A549 treated with Hydrocortisone at 1 μM for 4 hours (cell line): ENCODE results near the gene TTC5. TPM values are rescaled to one million over a fixed set of nuclear protein-coding genes. Genes with fewer than 3 reads are reported as not detected.

Experiments
- total RNA-seq: library from RNA; stranded (reverse); fragments of 200-300 nt; extraction: Qiagen RNA extraction; gene quantifications from 5 replicates; pipeline ENCODE4 v1.2.3, GENCODE V29; 2022

TTC5 gene, protein sequence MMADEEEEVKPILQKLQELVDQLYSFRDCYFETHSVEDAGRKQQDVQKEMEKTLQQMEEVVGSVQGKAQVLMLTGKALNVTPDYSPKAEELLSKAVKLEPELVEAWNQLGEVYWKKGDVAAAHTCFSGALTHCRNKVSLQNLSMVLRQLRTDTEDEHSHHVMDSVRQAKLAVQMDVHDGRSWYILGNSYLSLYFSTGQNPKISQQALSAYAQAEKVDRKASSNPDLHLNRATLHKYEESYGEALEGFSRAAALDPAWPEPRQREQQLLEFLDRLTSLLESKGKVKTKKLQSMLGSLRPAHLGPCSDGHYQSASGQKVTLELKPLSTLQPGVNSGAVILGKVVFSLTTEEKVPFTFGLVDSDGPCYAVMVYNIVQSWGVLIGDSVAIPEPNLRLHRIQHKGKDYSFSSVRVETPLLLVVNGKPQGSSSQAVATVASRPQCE
- 17.3 to 27.1 TPM (median 18.5 TPM) in 5 replicates for total RNA-seq

DNA sequence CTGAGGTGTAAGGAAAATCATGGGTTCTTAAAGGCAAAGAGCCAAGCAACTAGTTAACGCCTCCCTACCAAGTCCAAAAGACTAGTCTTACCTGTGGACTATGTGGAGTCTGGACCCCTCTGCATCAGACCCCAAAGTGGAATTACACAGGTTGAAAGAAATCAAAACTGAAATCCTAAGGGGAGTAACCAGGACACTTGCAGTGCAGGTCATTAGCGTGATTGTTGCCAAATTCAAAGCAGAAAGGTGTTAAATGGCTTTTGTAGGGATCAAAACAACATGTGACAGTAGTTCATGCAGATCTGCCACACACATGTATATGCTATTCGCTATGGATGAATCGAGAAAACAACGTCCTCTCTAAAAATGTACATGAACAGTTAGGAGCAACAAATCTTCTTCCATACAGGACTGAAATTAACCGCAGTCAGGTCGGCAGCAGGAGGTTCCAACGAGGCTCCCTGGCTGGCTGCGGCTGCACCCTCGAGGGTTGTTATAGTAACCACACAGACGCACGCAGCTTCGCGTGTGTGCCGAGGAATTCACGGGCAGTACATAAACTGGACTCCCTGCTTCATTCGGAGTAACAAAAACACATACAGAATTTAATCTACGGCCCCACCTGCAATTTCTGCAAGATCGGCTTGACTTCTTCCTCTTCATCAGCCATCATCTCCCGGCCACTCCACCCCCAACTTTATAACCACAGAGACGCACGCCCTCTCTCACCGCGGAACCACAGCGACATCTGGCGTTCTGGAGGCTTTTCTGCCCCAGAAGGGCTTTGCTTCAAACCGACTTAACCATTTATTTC, at the start of gene TTC5:
TSS of gene TTC5 (minus strand) at position 687 of the 814 bp plus-strand sequence. CDS start at position 673, 14 bp downstream.

DNA sequence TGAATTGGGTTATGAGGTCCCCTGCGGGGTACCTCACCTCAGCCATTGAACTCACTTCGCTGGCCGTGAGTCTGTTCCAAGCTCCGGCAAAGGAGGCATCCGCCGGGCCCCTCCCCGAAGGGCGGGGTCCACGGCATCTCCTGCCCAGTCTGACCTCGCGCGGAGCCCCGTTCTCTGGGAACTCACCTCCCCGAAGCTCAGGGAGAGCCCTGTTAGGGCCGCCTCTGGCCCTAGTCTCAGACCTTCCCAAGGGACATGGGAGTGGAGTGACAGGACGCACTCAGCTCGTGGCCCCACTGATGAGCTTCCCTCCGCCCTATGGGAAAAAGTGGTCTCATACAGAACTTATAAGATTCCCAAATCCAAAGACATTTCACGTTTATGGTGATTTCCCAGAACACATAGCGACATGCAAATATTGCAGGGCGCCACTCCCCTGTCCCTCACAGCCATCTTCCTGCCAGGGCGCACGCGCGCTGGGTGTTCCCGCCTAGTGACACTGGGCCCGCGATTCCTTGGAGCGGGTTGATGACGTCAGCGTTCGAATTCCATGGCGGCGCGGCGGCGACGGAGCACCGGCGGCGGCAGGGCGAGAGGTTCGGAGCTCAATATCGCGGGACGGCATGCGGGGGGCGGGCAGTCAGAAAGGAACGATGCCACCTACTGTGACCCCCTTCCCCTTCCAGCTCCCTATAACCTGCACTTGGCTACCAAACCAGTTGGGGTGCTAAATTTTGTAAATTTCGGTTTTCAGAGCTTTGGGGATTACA, 37.5 kb upstream of the TTC5 start, which contains the start of gene PARP2:
TSS of gene PARP2 (plus strand) at position 544 of the 770 bp plus-strand sequence. CDS start at position 551, 7 bp downstream.

DNA sequence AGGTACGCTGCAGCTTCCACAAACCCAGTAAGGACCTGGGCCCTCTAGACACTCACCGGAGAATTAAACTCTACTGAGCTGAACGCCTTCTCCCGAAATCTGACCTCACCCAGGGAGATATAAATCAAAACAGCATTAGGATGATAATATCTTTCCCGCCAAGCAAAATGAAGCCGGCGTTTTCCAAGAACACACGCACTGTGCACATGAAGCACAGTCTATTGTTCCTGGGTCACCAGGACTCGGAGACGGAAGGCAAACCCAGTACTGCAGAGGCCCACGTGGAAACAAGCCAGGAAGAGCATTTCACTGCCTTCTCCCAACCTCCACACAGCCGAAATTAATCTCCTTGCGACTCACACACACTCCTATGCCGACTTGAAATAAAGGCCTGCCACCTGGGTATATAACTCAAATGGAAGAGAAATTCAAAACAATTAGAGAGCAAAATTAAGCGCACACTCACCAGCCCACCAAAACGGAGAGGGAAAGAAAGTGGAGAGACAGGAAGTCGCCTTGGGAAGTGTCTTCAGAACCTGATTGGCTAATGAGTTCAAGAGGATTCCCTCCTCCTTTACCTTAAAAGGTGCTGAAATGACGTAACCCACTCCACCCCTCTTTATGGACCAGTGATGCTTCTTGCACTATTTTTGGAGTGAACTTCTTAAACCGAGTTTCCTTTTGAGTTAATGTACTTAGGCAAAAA, 27.2 kb upstream of the TTC5 start, which contains the start of gene CCNB1IP1:
TSS of gene CCNB1IP1 (minus strand) at position 492 of the 706 bp plus-strand sequence. CDS start 16,756 bp downstream, outside the sequence.

Other genes starting within 250 kb of the TTC5 start
- gene OR4L1, start 245.9 kb downstream of the TTC5 start, total RNA-seq = not detected in 5 replicates
- gene OR4K17, start 195.2 kb downstream of the TTC5 start, total RNA-seq = not detected in 5 replicates
- not detected in 5 replicates for gene OR4N5, start 167.1 kb downstream of the TTC5 start, total RNA-seq
- not detected in 5 replicates for gene OR11G2, start 115.1 kb downstream of the TTC5 start, total RNA-seq
- gene OR11H6, start 82.2 kb downstream of the TTC5 start, total RNA-seq = not detected in 5 replicates
- not detected in 5 replicates for gene OR11H7, start 77.0 kb downstream of the TTC5 start, total RNA-seq
- not detected in 5 replicates for gene OR11H4, start 66.7 kb downstream of the TTC5 start, total RNA-seq
- 37.7 to 46.5 TPM (median 39.4 TPM) in 5 replicates for gene CCNB1IP1, start 27.3 kb upstream of the TTC5 start, total RNA-seq
- 17.3 to 24.3 TPM (median 18.7 TPM) in 5 replicates for gene PARP2, start 37.7 kb upstream of the TTC5 start, total RNA-seq
- gene TEP1, start 107.5 kb upstream of the TTC5 start, total RNA-seq = 8.2 to 10.7 TPM (median 9.4 TPM) in 5 replicates
- 0.01 TPM in 1 of 5 replicates, not detected in the others for gene KLHL33, start 130.2 kb upstream of the TTC5 start, total RNA-seq
- 24.7 to 28.8 TPM (median 25.7 TPM) in 5 replicates for gene OSGEP, start 148.9 kb upstream of the TTC5 start, total RNA-seq
- gene APEX1, start 149.3 kb upstream of the TTC5 start, total RNA-seq = 249 to 284 TPM (median 257 TPM) in 5 replicates
- 29.0 to 42.3 TPM (median 32.5 TPM) in 5 replicates for gene PIP4P1, start 155.5 kb upstream of the TTC5 start, total RNA-seq
- 141 to 164 TPM (median 143 TPM) in 5 replicates for gene PNP, start 163.5 kb upstream of the TTC5 start, total RNA-seq
- gene RNASE10, start 199.6 kb upstream of the TTC5 start, total RNA-seq = 0.13 to 0.58 TPM (median 0.34 TPM) in 5 replicates